Measurements from ENCODE around the gene OR2T35.

OR2T35 gene

DNA sequence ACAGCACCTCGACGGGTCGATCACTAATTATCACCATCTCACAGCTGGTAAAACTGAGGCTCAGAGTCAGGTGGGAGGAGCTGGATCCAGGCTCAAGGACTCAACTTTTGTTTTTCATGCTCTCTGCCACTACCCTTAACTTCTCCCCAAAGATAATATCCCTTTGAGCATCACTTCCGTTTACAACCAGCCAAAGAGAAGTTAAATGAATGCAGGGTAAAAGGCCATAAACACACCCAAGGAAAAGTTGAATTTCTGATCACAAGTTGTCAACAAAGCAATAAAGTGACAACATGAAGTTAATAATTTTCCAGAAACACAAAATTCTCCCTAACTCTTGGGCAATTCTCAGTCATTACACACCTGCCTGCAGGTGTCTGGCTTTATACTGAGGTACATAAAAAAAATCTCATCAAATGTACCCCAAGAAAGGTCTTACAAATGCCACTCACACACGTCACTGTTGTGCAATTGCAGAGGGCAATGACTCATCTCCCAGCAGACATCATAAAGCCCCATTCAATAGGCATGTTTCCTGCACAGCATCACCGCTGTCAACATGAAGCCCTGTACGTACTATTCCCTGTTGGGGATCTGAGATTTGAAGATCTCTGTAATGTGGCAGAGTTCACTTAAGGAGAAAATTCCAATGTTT is 13.6 kb downstream of the OR2T35 start:
- TF ChIP-seq POLR2A (IDR thresholded peaks at IDR 0.05; ENCODE audit: low read length), result no peak
- TF ChIP-seq GATA1 (IDR thresholded peaks at IDR 0.05; ENCODE audit: low read depth, low read length), result no peak
- DNase-seq, result no peak

DNA sequence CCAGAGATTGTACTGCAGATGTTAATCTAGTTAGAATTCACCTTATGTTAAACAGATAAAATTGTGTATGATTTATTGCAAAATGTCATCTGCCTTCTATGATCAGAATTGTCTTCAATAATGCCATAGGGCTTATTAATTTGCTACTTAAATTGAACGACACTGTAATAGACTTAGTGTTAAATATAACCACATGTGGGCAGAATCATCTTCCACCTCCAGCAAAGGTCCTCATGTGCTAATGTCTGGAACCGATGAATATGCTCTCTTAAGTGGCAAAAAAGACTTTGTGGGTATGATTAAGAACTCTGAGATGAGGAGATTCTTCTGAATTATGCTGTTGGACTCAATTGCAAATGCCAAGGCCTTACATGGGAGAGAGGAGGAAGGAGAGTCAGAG is 14.5 kb downstream of the OR2T35 start:
- TF ChIP-seq GATA1 (IDR thresholded peaks at IDR 0.05; ENCODE audit: low read depth, low read length) (no peak), POLR2A (IDR thresholded peaks at IDR 0.05; ENCODE audit: low read length) (no peak)
- DNase-seq, result no peak

DNA sequence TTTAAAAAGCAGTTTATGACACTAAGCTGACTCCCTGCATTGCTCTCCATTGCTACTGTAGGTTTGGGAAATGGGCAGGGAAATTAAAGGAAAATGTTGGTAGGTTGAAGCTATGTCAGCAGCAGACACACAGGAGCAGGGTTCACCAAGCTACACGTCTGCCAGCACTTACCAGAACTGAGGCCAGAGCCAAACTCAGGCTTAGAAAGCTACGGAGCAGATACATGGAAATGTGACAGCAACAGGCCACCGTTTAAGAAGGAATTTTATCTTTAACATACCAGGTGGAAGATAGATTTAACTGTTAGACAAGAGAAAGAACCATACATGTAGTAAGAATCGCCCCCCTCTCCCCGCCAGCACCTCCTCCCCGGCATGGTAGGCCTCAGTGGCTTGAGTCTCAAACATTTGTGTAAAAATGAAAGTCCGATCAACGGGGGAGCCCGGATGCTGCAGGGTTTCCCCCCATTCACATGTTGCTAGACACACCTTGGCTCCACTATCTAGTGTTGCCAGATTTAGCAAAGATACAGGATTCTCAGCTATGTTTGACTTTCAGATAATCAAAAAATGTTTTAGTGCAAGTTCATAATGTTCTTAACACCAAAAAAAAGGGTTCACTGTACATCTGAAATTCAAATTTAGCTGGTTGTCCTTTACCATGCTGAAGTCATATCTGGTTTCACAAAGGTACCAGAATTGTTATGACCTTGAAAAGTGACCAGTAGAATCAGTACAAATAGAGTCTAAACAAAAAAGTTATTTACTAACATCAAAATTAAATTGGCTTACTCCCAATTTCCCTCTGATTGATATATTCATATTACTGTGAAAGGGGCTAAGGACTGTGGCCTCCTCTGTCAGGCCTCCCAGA is 16.9 kb downstream of the OR2T35 start:
- TF ChIP-seq POLR2A (IDR thresholded peaks at IDR 0.05; ENCODE audit: low read length) (no peak), GATA1 (IDR thresholded peaks at IDR 0.05; ENCODE audit: low read depth, low read length) (no peak)
- DNase-seq, result no peak

GRCh38 chr1:248625971-248626370 is 19.1 kb downstream of the OR2T35 start:
- no peak for DNase-seq
- TF ChIP-seq POLR2A (IDR thresholded peaks at IDR 0.05; ENCODE audit: low read length) (no peak), GATA1 (IDR thresholded peaks at IDR 0.05; ENCODE audit: low read depth, low read length) (no peak)

GRCh38 chr1:248625166-248625565 is 19.9 kb downstream of the OR2T35 start:
- TF ChIP-seq GATA1 (IDR thresholded peaks at IDR 0.05; ENCODE audit: low read depth, low read length), result no peak
- no peak for TF ChIP-seq POLR2A (IDR thresholded peaks at IDR 0.05; ENCODE audit: low read length)
- DNase-seq, result no peak

- TF ChIP-seq POLR2A (IDR thresholded peaks at IDR 0.05; ENCODE audit: low read length), result no peak
- peak; percentile 6 to 27 for DNase-seq
Observed at GRCh38 chr1:248622570-248623001, 22.5 kb downstream of the OR2T35 start.

DNA sequence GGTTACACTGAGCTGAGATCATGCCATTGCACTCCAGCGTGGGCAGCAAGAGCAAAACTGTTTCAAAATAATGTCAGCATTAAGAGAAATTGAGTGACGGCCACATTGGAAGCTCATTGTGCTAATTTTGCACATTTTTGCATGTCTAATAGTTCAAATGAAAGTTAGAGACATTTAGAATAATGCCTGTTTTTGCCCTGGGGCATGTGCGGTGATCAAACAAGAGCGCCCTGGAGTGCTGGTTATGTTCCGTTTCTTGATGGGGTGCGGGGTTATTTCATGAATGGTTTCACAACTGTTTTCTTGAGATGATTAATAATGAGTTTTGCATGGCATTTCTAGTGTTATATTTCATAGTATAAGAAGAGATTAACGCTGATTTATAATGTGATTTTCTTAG is 23.3 kb downstream of the OR2T35 start:
- no peak for DNase-seq
- TF ChIP-seq POLR2A (IDR thresholded peaks at IDR 0.05; ENCODE audit: low read length) (no peak), GATA1 (IDR thresholded peaks at IDR 0.05; ENCODE audit: low read depth, low read length) (no peak)

GRCh38 chr1:248618878-248619277 is 26.2 kb downstream of the OR2T35 start:
- no peak for TF ChIP-seq POLR2A (IDR thresholded peaks at IDR 0.05; ENCODE audit: low read length)
- no peak for TF ChIP-seq GATA1 (IDR thresholded peaks at IDR 0.05; ENCODE audit: low read depth, low read length)
- DNase-seq, result peak; percentile 14 to 57

DNA sequence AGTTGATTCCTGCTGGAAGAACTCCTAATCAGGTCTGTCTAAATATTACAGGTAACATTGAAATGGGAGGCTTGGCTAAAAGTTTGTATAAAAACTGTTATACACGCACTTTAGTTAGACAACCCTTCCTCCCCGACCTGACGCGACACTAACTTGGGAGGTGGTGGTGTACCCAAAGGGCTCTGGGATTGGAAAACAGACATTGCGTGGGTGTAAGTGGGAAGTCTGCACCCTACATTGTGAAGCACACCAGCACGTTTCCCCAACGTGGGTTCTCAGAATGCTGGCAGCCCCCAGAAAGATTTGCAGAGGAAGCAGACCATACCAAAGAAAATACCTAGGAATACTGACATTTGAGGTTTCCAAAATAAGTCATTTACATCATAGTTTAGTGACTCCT is 27.0 kb downstream of the OR2T35 start:
- TF ChIP-seq GATA1 (IDR thresholded peaks at IDR 0.05; ENCODE audit: low read depth, low read length), result no peak
- no peak for DNase-seq

DNA sequence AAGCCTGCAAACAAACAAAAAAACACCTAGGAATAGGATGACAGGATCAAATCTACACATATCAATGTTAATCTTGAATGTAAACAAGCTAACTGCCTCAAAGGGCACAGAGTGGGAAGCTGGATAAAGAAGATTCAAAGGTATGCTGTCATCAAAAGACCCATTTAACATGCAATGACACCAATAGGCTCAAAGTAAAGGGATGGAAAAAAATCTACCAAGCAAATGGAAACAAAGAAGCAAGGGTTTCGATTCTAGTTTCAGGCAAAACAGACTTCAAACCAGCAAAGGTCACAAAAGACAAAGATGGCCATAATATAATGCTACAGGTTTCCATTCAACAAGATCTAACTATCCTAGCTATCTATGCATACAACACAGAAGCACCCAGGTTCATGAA is 31.3 kb downstream of the OR2T35 start:
- DNase-seq, result no peak
- no peak for TF ChIP-seq POLR2A (IDR thresholded peaks at IDR 0.05; ENCODE audit: low read length)
- TF ChIP-seq GATA1 (IDR thresholded peaks at IDR 0.05; ENCODE audit: low read depth, low read length), result no peak

DNA sequence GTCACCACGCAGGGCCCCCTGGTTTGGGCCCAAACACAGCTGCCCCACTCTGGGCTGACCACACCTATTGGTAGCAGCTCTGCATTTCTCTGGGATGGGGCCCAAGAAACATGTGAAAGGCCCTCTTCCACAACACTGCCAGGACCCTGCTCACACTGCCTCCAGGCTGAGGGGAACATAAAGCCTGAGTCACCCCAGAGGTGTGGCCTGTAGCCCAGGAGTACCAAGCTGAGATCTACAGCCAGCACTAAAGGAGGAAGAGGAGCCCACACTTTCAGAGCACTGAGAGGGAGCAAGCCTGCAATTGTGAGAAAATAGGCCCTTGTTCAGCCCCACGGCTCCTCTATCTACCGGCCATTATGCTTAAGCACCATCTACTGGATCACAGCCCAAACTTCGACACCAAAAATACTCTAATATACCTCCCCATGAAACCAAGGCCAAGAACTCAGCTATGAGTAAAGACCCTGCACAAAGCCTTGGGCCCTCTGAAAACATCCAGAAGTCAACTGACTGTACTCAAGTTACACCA is 33.1 kb downstream of the OR2T35 start:
- DNase-seq, result no peak
- no peak for TF ChIP-seq GATA1 (IDR thresholded peaks at IDR 0.05; ENCODE audit: low read depth, low read length)
- TF ChIP-seq POLR2A (IDR thresholded peaks at IDR 0.05; ENCODE audit: low read length), result no peak

GRCh38 chr1:248610301-248610700 is 34.8 kb downstream of the OR2T35 start:
- DNase-seq, result no peak
- TF ChIP-seq GATA1 (IDR thresholded peaks at IDR 0.05; ENCODE audit: low read depth, low read length), result no peak
- no peak for TF ChIP-seq POLR2A (IDR thresholded peaks at IDR 0.05; ENCODE audit: low read length)

DNA sequence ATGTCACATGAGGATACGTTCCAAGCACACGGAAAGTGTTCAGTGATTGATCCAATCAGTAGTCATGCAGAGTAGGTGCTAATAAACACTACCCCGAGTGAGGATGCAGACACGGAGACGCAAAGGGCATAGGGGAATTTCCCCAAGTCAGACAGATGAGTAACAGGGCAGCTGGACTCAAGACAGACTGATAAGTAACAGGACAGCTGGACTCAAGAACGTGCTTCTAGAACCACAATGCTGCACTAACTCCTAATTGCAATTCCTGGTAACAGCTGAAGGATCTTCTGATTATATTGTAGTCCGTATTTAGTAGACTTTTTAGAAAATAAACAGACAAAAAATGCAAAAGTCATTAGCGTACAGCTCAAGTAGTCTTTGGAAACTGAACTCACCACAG is 45.7 kb downstream of the OR2T35 start:
- no peak for DNase-seq
- TF ChIP-seq GATA1 (IDR thresholded peaks at IDR 0.05; ENCODE audit: low read depth, low read length) (no peak), POLR2A (IDR thresholded peaks at IDR 0.05; ENCODE audit: low read length) (no peak)

GRCh38 chr1:248597589-248597988 is 47.5 kb downstream of the OR2T35 start, which contains the start of gene OR2T10:
Gene OR2T10 (minus strand): TSS chr1:248597700. CDS start chr1:248593768, 3,932 bp downstream.
- no peak for DNase-seq
- TF ChIP-seq GATA1 (IDR thresholded peaks at IDR 0.05; ENCODE audit: low read depth, low read length), result no peak
- no peak for TF ChIP-seq POLR2A (IDR thresholded peaks at IDR 0.05; ENCODE audit: low read length)

All from erythroblast (primary cell).